GM12892 (cell line): ENCODE measurements around the gene DNAAF5.

ENCODE experiments used
- DNase-seq: peaks from one replicate; pipeline ENCODE4 v3.0.0; 2011; ENCODE audit not compliant: insufficient read length
- FAIRE-seq: peaks from 2 replicates; lab custom pipeline; 2011; peaks lifted over from hg19 to GRCh38; lab: Jason Lieb, UNC
- POLR2A ChIP-seq: IDR thresholded peaks from 2 replicates; pipeline ENCODE4 v1.6.1; 2011; ENCODE audit warnings: low read depth, low read length, control low read depth
- POLR2AphosphoS5 ChIP-seq: IDR thresholded peaks from 2 replicates; pipeline ENCODE4 v1.6.1; 2011; ENCODE audit warnings: low read depth, low read length, control low read depth
- TAF1 ChIP-seq: IDR thresholded peaks from 2 replicates; pipeline ENCODE4 v1.6.1; 2011; ENCODE audit warnings: low read depth, mild to moderate bottlenecking, control low read depth, low read length, borderline replicate concordance

Gene DNAAF5

DNA sequence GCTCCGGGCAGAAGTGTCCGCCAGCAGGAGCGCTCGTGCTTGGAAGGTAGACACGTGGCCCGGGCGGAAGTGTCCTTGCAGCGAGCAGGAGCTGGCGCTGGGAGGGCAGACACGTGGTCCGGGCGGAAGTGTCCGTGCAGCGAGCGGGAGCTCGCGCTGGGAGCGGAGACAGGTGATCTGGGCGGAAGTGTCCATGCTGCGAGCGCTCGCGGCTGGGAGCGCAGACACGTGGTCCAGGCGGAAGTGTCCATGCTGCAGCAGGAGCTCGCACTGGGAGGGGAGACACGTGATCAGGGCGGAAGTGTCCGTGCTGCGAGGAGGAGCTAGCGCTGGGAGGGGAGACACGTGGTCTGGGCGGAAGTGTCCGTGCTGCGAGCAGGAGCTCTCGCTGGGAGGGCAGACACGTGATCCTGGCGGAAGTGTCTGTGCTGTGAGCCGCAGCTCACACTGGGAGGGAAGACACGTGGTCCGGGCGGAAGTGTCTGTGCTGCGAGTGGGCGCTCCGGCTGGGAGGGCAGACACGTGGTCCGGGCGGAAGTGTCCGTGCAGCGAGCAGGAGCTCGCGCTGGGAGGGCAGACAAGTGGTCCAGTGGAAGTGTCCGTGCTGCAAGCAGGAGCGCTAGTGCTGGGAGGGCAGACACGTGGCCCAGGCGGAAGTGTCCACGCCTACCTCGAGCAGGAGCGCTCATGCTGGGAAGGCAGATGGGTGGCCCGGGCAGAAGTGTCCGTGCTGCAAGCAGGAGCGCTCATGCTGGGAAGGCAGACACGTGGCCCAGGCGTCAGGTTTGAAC is 41.6 kb downstream of the DNAAF5 start:
- DNase-seq (no peak), FAIRE-seq (no peak)
- TF ChIP-seq POLR2A (no peak), TAF1 (no peak), POLR2AphosphoS5 (no peak)

DNA sequence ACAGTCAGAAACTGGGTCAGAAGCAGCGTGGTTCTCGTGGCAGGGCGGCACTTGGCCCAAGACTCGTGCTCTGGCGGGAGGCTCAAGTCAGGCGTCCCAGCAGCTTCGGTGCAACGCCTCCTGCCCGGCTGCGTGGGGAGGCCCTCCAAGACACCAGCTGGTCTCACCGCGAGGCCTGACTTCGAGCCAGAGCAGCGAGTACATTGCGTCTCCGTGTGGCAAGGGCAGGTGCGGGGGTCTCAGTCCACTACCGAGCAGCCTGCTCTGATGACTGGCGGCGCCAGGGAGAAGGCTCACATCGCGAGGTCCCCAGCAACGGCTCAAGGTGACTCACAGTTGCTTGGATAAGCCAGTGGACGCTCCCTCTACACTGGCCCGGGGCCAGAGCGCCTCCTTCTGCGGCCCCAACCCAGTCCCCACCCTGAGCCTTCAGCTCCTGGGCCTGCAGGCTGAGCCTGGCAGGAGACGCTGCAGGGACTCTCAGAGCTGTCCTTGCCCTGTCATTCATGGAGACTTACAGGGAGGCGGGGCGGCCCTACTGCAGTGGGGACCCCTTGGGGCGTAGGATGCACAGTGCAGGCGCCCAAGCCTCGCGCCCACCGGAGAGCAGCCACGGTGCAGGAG is 42.5 kb downstream of the DNAAF5 start:
- DNase-seq (no peak), FAIRE-seq (no peak)
- no peak for TF ChIP-seq POLR2AphosphoS5
- no peak for TF ChIP-seq TAF1
- TF ChIP-seq POLR2A, result no peak

DNA sequence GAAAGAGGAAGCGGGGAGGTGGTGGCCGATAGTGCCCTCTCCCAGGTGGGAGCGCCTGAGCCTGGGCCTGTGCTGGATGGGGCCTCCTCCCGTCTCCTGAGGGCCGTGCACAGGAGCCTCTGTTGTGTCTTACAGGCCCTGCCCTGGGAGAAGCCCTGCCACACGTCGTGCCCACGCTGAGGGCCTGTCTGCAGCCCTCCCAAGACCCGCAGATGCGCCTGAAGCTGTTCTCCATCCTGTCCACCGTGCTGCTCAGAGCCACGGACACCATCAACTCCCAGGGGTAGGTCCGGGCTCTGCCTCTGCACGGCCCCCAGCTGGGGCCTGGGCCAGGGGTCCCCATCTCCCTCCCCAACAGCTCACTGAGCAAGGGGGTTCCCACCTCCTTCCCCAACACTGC is 43.8 kb downstream of the DNAAF5 start:
- DNase-seq (no peak), FAIRE-seq (no peak)
- no peak for TF ChIP-seq POLR2AphosphoS5
- no peak for TF ChIP-seq TAF1
- no peak for TF ChIP-seq POLR2A

- DNase-seq, result no peak
- FAIRE-seq, result no peak
- TF ChIP-seq POLR2AphosphoS5 (no peak), TAF1 (no peak), POLR2A (no peak)
These were observed 44.3 kb downstream of the DNAAF5 start for GRCh38 chr7:770741-771166.

DNA sequence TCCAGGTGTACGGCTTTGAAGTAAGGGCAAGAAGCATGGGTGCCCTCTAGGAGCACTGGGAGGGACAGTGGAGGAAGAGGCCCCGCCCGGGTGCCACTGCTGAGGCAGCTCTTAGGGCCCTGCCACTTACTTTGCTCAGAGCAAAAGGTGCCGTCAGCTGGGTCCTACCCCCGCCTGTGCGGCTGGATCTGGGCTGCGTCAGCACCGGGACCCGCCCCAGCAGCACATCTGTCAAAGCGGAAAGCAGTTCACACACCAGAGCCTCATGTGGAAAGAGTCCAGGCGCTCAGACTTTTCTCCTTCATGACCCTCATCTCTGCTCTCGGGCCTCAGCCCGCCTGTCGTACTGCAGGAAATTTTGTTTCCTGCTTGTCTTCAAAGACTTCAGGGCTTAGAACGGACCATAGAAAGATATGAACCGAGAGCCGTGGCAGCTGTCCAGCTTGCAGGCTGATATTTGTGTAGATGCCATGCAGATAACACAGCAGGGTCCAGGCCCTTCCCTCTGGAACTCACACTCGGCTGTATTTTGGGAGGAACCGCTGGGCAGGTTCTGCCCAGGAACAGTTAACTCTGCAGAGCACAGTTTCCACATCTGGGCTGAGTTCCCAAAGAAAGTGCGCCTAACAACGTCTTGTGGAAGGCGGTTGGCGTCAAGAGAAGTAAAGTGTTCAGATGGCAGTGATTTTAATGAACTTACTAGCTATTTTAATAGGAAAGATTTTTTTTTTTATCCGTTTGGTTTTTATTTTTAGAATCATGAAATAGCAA is 44.9 kb downstream of the DNAAF5 start:
- DNase-seq, result no peak
- TF ChIP-seq POLR2A (no peak), POLR2AphosphoS5 (no peak), TAF1 (no peak)
- no peak for FAIRE-seq

DNA sequence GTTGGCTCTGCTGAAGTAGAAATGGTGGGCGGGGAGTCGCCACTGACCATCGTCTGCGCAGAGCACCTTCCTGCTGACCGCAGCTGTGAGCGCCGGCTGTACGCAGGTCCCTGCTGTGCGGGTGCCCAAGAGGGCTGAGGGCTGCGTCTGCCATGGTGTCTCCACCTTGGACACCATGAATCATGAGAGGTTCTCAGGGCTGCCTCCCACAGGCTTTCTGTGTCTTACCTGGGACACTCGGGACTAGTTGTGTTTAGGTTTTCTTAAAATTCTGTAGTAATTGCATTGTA is 45.5 kb downstream of the DNAAF5 start:
- no peak for TF ChIP-seq POLR2A
- no peak for TF ChIP-seq POLR2AphosphoS5
- TF ChIP-seq TAF1, result no peak
- FAIRE-seq, result no peak

GRCh38 chr7:772392-772791 is 45.9 kb downstream of the DNAAF5 start:
- DNase-seq (no peak), FAIRE-seq (no peak)
- TF ChIP-seq POLR2AphosphoS5 (no peak), POLR2A (no peak), TAF1 (no peak)

More for the DNA sequence above, 45.5 kb downstream of the DNAAF5 start:
- DNase-seq, result no peak

GRCh38 chr7:772861-773621 is 46.5 kb downstream of the DNAAF5 start:
- FAIRE-seq, result no peak
- TF ChIP-seq POLR2AphosphoS5 (no peak), TAF1 (no peak), POLR2A (no peak)
- DNase-seq, result no peak

DNA sequence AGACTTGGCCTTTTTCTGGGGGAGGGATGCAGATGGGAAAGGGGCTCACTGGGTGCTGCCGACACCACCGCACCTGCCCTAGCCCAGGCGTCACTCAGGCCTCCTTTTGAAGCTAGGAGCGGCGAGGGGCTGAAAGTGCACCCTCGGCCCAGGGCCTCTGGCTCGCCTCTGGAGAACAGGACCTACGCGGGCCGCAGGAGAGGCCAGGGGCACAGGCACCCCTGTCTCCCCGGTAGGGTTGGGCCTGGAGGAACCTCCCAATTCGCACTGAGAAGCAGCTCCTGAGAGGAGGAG is 47.1 kb downstream of the DNAAF5 start:
- FAIRE-seq, result no peak
- DNase-seq, result no peak
- no peak for TF ChIP-seq POLR2AphosphoS5
- no peak for TF ChIP-seq POLR2A
- no peak for TF ChIP-seq TAF1

DNA sequence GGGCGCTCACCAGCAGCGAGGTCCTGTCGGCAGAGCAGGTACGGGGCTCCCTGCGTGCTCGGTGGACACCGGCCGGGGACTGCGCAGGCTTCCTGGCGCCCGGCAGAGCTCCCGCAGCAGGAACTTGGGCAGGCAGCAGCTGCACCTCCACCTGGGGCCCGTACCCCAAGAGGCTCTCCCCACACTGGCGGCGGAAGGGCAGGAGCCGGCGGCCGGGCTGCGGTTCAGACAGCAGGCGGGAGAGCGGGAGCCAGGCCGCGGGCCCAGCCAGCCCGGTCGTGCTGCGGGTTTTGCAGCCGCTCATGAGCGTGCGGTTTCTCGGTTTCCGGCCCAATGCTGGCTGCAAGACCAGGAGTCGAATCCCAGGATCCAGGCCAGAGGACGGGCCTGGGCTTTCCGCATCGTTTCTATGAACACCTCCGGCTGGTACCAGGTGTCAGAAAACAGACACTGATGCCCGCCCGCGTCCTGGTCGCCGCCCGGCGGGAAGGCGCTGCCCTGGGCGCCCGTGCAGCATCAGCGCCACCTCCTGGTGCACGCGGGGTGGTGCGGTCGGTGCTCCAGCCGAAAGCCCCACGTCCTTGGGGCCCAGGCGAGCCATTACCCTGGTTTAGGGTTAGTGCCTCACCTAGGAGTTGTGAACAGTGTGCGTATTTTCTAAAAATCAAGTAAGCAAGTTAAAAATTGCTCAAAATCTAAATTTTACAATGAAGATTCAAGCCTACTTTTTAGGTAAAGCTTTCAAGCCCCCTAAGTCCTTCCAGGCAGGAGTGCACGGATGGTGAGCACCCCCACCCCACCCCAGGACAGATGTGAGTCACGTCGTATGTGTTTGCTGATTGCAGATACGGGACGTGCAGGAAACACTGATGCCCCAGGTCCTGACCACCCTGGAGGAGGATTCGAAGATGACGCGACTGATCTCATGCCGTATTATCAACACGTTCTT is 47.9 kb downstream of the DNAAF5 start:
- FAIRE-seq (peak; percentile 70), DNase-seq (peak; percentile 67)
- TF ChIP-seq POLR2A (no peak), TAF1 (no peak), POLR2AphosphoS5 (no peak)

- no peak for FAIRE-seq
- no peak for TF ChIP-seq TAF1
- no peak for TF ChIP-seq POLR2AphosphoS5
- no peak for TF ChIP-seq POLR2A
- DNase-seq, result no peak
These were observed 49.9 kb downstream of the DNAAF5 start for GRCh38 chr7:776381-776780.
